H1 (cell line): ENCODE data around the gene CADPS. TPM values are rescaled to one million over a fixed set of nuclear protein-coding genes. Genes with fewer than 3 reads are reported as not detected.

Experiments used
- CHD7 ChIP-seq: fragments of 300-600 bp; sonication (generic); IDR thresholded peaks from 2 replicates; pipeline ENCODE4 v1.7.1; 2012; ENCODE audit warnings: low read length, moderate library complexity, mild to moderate bottlenecking, inconsistent platforms; ENCODE audit not compliant: insufficient replicate concordance
- polyA plus RNA-seq, 7 experiments: library from polyadenylated mRNA; depleted of rRNA in 3 of 7; stranded (reverse) in 5 of 7; unstranded in 2 of 7; fragments of >200 nt in 5 of 7; fragments of 200-250 nt in 2 of 7; gene quantifications; 1 replicate in 5 of 7; 2 replicates in 1 of 7; 4 replicates in 1 of 7; pipeline versions ENCODE4 v1.2.1 to v1.2.3, GENCODE V29; 2011 to 2013; ENCODE audit warnings: missing spikeins in 2 of 7, mixed read lengths in 2 of 7
- total RNA-seq: library from RNA; stranded (reverse); fragmentation: NEBNext Ultra II Directional; extraction: Animal tissue kit (Norgen Biotek cat#: 25700); gene quantifications from 2 replicates; pipeline ENCODE4 v1.2.1, GENCODE V29; 2021

Gene CADPS
- total and polyA plus RNA-seq, 2 of the 8 experiments (the other 6 are each of a cell fraction or from before 2014, with no cell fraction given): 7.1 to 10.2 TPM

- TF ChIP-seq CHD7: no peak
- TF ChIP-seq, all 59 proteins: peak for 0
Measured at GRCh38 chr3:62378921-62379320, 496.3 kb downstream of the CADPS start (continued).
